DND-41 (cell line): ENCODE results near the gene CARMIL1.

Experiments used
- CTCF ChIP-seq: IDR thresholded peaks from 2 replicates; pipeline ENCODE4 v1.5.1; 2012; ENCODE audit warnings: borderline replicate concordance, low read length, moderate library complexity, mild to moderate bottlenecking; ENCODE audit not compliant: poor library complexity, severe bottlenecking; ENCODE audit errors: extremely low read depth
- EZH2 ChIP-seq: IDR thresholded peaks from 3 replicates; pipeline ENCODE4 v1.6.1; 2012; ENCODE audit warnings: borderline replicate concordance, low read depth, mild to moderate bottlenecking, moderate library complexity, low read length, inconsistent platforms; ENCODE audit not compliant: severe bottlenecking

- TF ChIP-seq CTCF: no peak
- no peak for TF ChIP-seq EZH2
Measured at GRCh38 chr6:25263657-25264056, 15.5 kb upstream of the CARMIL1 start.
